Thyroid gland (tissue), 4 donors: ENCODE measurements around the gene PHACTR1. TPM values are rescaled to one million over a fixed set of nuclear protein-coding genes. Genes with fewer than 3 reads are reported as not detected.

Experiments
- DNase-seq, 2 donors: peaks; one replicate each; pipeline ENCODE4 v3.0.0-alpha.2; 2019
- H3K27ac ChIP-seq, 3 donors: fragments of 200-600 bp; sonication (generic); 1 replicate in 2 of 3; 2 replicates in 1 of 3; pipeline ENCODE4 v1.5.1; 2016 to 2019; ENCODE audit warnings: mild to moderate bottlenecking in 1 of 3, moderate library complexity in 1 of 3
- H3K27me3 ChIP-seq: fragments of 200-600 bp; sonication (generic); one replicate; pipeline ENCODE4 v1.5.1; 2019
- H3K36me3 ChIP-seq, 2 donors: fragments of 200-600 bp; sonication (generic); one replicate each; pipeline ENCODE4 v1.5.1; 2016 to 2019
- H3K4me1 ChIP-seq, 2 donors: fragments of 200-600 bp; sonication (generic); one replicate each; pipeline ENCODE4 v1.5.1; 2017 to 2019
- H3K4me3 ChIP-seq, 3 donors: fragments of 200-600 bp; sonication (generic); replicated peaks in 1 of 3; 1 replicate in 2 of 3; 2 replicates in 1 of 3; pipeline ENCODE4 v1.5.1; 2016; ENCODE audit warnings: mild to moderate bottlenecking in 1 of 3
- H3K9me3 ChIP-seq: fragments of 200-600 bp; sonication (generic); one replicate; pipeline ENCODE4 v1.5.1; 2017
- POLR2A ChIP-seq, 2 donors: fragments of 450-650 bp; IDR thresholded peaks; one replicate each; pipeline ENCODE4 v1.6.1; 2017; ENCODE audit warnings: antibody characterized with exemption in 2 of 2, mild to moderate bottlenecking in 2 of 2, moderate library complexity in 1 of 2
- WGBS, 2 donors: methylation state at CpG; one replicate each; pipeline ENCODE4 v1.1.5; 2017; 5-methylcytosine and 5-hydroxymethylcytosine counted together
- intact Hi-C: fragments of 100-400 bp; cut with DNase I; formaldehyde crosslinking; loops from one replicate; pipeline ENCODE4 v1.15.1; 2023
- total RNA-seq, 4 donors: library from RNA; depleted of rRNA; stranded (reverse); fragments of >200 nt; gene quantifications; one replicate each; pipeline ENCODE4 v1.2.3, GENCODE V29; 2016
- TF ChIP-seq, protein P1 (sequence below), 6 experiments: fragments of 200-600 bp in 3 of 6; fragments of 450-650 bp in 3 of 6; sonication (generic) in 3 of 6; IDR thresholded peaks; one replicate each; pipeline ENCODE4 v1.5.1; 2016 to 2019; ENCODE audit warnings: antibody characterized with exemption in 6 of 6, mild to moderate bottlenecking in 2 of 6, inconsistent platforms in 1 of 6, moderate library complexity in 1 of 6

Gene PHACTR1
- total RNA-seq, 4 donors from 2014 or later = 2.9 to 8.6 (median 4.4) TPM

DNA sequence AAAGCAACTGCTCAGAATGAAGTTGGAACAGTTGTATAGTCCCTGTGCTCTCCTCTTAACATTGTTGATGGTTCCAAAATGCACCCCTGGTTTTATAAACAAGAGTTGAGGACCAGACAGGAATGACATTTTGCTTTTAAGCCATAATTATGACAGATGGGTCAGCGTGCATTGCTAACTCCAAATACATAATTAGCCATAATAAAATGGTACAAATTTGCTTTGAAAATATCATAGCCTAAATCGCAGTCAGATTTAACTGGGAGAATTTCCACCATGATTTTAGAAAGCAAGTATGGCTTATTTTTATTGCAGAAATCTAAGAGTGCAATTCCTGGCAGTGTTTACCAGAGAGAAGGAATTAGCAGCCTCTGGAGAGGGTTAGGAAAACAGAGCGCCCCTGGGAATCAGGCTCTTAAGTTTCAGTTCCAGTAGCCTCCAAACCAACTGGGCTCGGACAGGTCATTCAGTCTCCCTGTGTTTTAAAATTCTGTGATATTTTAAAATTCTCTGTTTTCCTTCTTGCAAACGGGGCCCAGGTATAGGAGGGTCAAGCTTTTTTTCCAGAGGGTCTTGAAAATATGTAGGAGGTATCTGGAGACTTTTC is 309.4 kb downstream of the PHACTR1 start:
- no peak for DNase-seq
- WGBS, 2 donors = 49 to 51% methylated on average over 5 of the region's 5 CpGs
- no peak for TF ChIP-seq POLR2A (IDR thresholded peaks at IDR 0.05)
- TF ChIP-seq, protein P1, sequence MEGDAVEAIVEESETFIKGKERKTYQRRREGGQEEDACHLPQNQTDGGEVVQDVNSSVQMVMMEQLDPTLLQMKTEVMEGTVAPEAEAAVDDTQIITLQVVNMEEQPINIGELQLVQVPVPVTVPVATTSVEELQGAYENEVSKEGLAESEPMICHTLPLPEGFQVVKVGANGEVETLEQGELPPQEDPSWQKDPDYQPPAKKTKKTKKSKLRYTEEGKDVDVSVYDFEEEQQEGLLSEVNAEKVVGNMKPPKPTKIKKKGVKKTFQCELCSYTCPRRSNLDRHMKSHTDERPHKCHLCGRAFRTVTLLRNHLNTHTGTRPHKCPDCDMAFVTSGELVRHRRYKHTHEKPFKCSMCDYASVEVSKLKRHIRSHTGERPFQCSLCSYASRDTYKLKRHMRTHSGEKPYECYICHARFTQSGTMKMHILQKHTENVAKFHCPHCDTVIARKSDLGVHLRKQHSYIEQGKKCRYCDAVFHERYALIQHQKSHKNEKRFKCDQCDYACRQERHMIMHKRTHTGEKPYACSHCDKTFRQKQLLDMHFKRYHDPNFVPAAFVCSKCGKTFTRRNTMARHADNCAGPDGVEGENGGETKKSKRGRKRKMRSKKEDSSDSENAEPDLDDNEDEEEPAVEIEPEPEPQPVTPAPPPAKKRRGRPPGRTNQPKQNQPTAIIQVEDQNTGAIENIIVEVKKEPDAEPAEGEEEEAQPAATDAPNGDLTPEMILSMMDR (IDR thresholded peaks at IDR 0.05) = no peak
- Histone ChIP-seq H3K36me3 (no peaks in the 10 kb centered on the region), H3K27me3 (no peaks in the 10 kb centered on the region), H3K27ac (no peak overlapping the region), H3K4me3 (no peak overlapping the region), H3K4me1 (peaks cover 3 to 6% of the 10 kb centered on the region in 2 donors), H3K9me3 (no peaks in the 10 kb centered on the region)
- intact Hi-C loops = no loop called here

DNA sequence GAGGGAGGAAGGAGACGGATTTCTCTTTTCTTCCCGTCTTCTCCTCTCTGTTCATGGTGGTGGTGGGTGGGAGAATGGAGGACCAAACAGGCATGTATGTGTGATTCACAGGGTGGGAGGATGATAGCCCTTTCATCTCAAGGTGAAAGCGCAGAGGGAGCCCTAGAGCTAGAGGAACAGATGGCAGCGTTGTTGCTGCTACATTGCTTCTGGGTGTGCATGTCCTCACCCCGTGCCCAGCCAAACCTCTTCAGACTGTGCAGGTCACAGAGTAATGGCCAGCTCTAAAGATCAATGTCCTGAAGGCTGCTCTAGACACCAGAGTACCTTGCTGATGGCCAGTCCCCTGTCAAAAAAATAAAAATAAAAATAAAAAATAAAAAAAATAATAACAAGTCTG is 310.0 kb downstream of the PHACTR1 start:
- no peak overlapping the region for H3K27ac ChIP-seq
- no peaks in the 10 kb centered on the region for H3K36me3 ChIP-seq
- intact Hi-C loops = no loop called here
- TF ChIP-seq, protein P1 (IDR thresholded peaks at IDR 0.05) = no peak
- no peak for TF ChIP-seq POLR2A (IDR thresholded peaks at IDR 0.05)
- H3K27me3 ChIP-seq = no peaks in the 10 kb centered on the region
- peak; percentile 36 to 50 for DNase-seq
- 32 to 47% methylated on average over 5 of the region's 5 CpGs for WGBS, 2 donors
- H3K4me3 ChIP-seq = no peak overlapping the region
- H3K9me3 ChIP-seq = no peaks in the 10 kb centered on the region
- H3K4me1 ChIP-seq = peaks cover 3 to 6% of the 10 kb centered on the region in 2 donors

DNA sequence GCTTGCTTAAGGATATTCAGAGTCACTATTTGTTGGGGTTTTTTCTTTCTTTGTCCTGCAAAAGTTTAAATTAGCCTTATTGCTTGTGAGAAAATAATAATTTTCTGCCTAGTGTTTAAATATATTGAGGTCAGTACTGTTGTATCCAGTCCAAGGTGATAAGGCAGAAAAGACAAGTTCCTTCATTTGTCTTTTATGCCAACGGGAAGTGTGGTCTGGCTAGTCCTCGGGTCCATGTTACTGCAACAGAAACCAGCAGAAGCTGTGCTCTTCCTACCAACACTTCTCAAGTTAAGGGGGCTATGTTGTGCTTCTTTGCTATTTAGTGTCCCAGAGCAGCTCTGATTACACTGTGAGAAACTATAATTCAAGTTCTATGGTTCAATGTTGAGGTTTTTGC is 310.6 kb downstream of the PHACTR1 start:
- no peak for DNase-seq
- Histone ChIP-seq H3K27ac (no peak overlapping the region), H3K27me3 (no peaks in the 10 kb centered on the region), H3K4me1 (peaks cover 3 to 6% of the 10 kb centered on the region in 2 donors), H3K36me3 (no peaks in the 10 kb centered on the region), H3K4me3 (no peak overlapping the region), H3K9me3 (no peaks in the 10 kb centered on the region)
- intact Hi-C loops = no loop called here
- TF ChIP-seq, protein P1 (IDR thresholded peaks at IDR 0.05) = no peak
- no peak for TF ChIP-seq POLR2A (IDR thresholded peaks at IDR 0.05)
- WGBS, 2 donors = 65 to 79% methylated on average over 2 of the region's 2 CpGs

- DNase-seq = no peak
- Histone ChIP-seq H3K36me3 (no peaks in the 10 kb centered on the region), H3K4me1 (peaks cover 3 to 6% of the 10 kb centered on the region in 2 donors), H3K27me3 (no peaks in the 10 kb centered on the region), H3K9me3 (no peaks in the 10 kb centered on the region), H3K4me3 (no peak overlapping the region), H3K27ac (no peak overlapping the region)
- WGBS, 2 donors = 45 to 88% methylated on average over 3 of the region's 3 CpGs
- intact Hi-C loops = no loop called here
- TF ChIP-seq POLR2A (IDR thresholded peaks at IDR 0.05) = no peak
Measured at GRCh38 chr6:13030396-13030795, 313.8 kb downstream of the PHACTR1 start.

DNA sequence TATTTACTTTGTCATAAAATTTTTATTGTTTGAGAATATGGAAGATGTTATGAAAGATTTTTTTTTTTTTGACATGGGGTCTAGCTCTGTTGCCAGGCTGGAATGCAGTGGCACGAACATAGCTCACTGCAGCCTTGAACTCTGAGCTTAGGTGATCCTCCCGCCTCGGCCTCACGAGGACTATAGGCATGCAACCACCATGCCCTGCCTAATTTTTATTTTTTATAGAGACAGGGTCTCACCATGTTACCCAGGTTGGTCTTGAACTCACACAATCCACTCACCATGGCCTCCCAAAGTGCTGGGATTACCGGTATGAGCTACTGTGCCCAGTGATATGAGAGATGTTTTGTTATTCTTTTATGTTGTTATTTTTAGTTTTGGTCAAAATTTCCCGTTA is 316.0 kb downstream of the PHACTR1 start:
- 87 to 89% methylated on average over 6 of the region's 6 CpGs for WGBS, 2 donors
- H3K27ac ChIP-seq = no peak overlapping the region
- no peaks in the 10 kb centered on the region for H3K4me1 ChIP-seq

More for the DNA sequence above, 316.0 kb downstream of the PHACTR1 start:
- intact Hi-C loops = no loop called here
- H3K36me3 ChIP-seq = no peaks in the 10 kb centered on the region
- no peaks in the 10 kb centered on the region for H3K27me3 ChIP-seq
- no peaks in the 10 kb centered on the region for H3K9me3 ChIP-seq
- no peak for DNase-seq
- no peak overlapping the region for H3K4me3 ChIP-seq
- no peak for TF ChIP-seq POLR2A (IDR thresholded peaks at IDR 0.05)
- TF ChIP-seq, protein P1 (IDR thresholded peaks at IDR 0.05) = no peak
